Measurements from ENCODE around the gene CCDC80. TPM values are rescaled to one million over a fixed set of nuclear protein-coding genes. Genes with fewer than 3 reads are reported as not detected.

Gene CCDC80
- total RNA-seq, 4 donors from 2014 or later, result 29.7 to 207 (median 120) TPM

- no peak overlapping the region for H3K4me3 ChIP-seq
- intact Hi-C loops (cut with DNase I; ENCODE audit: low total_unique reads), result no loop called here
- H3K4me1 ChIP-seq, result peaks cover 0 to 8% of the 10 kb centered on the region in 2 donors
Measured at GRCh38 chr3:112555535-112556170, 85.3 kb downstream of the CCDC80 start.

GRCh38 chr3:112550859-112551258, 90.1 kb downstream of the CCDC80 start:
- DNase-seq, result no peak
- no peak overlapping the region for H3K4me3 ChIP-seq
- no peak overlapping the region for H3K27ac ChIP-seq
- H3K36me3 ChIP-seq, result no peaks in the 10 kb centered on the region
- no peaks in the 10 kb centered on the region for H3K27me3 ChIP-seq
- no peaks in the 10 kb centered on the region for H3K4me1 ChIP-seq
- H3K9me3 ChIP-seq, result no peaks in the 10 kb centered on the region
- TF ChIP-seq CTCF (IDR thresholded peaks at IDR 0.05), result no peak
- TF ChIP-seq POLR2A (IDR thresholded peaks at IDR 0.05), result no peak
- intact Hi-C loops (cut with DNase I; ENCODE audit: low total_unique reads), result no loop called here

More at GRCh38 chr3:112555535-112556170, 85.3 kb downstream of the CCDC80 start:
- Histone ChIP-seq H3K9me3 (no peaks in the 10 kb centered on the region), H3K36me3 (no peaks in the 10 kb centered on the region), H3K27ac (no peak overlapping the region), H3K27me3 (no peaks in the 10 kb centered on the region)
- DNase-seq, result no peak
- no peak for TF ChIP-seq POLR2A (IDR thresholded peaks at IDR 0.05)
- no peak for TF ChIP-seq CTCF (IDR thresholded peaks at IDR 0.05)

Other genes with a start within 250 kb of the CCDC80 start
- under 1 TPM in 2 of 4 donors, not detected in 2; 0.62 to 0.70 TPM for gene BTLA, start 141.7 kb downstream of the CCDC80 start, total RNA-seq
- 10 to 100 TPM; 25.1 to 47.9 (median 44.6) TPM for gene ATG3, start 79.2 kb downstream of the CCDC80 start, total RNA-seq
- 10 to 100 TPM; 11.5 to 73.4 (median 40.4) TPM for gene SLC35A5, start 79.1 kb downstream of the CCDC80 start, total RNA-seq
- gene CD200R1L, start 205.7 kb upstream of the CCDC80 start, total RNA-seq, result not detected